Hepatocyte (in vitro differentiated cells): ENCODE results near the gene MTFR2. TPM values are rescaled to one million over a fixed set of nuclear protein-coding genes. Genes with fewer than 3 reads are reported as not detected.

Source experiments
- DNase-seq: peaks from one replicate; pipeline ENCODE4 v3.0.0-alpha.2; 2016; ENCODE audit warnings: low spot score
- H2AFZ ChIP-seq: fragments of 200-600 bp; sonication (generic); 2 replicates; pipeline ENCODE4 v1.6.0; 2016; ENCODE audit warnings: antibody characterized with exemption, mild to moderate bottlenecking
- H3K27ac ChIP-seq: fragments of 200-600 bp; sonication (generic); 2 replicates; pipeline ENCODE4 v1.5.1; 2016; ENCODE audit warnings: mild to moderate bottlenecking
- H3K27me3 ChIP-seq: fragments of 200-600 bp; sonication (generic); 2 replicates; pipeline ENCODE4 v1.6.1; 2016
- H3K36me3 ChIP-seq: fragments of 200-600 bp; sonication (generic); replicated peaks from 2 replicates; pipeline ENCODE4 v1.5.1; 2016; ENCODE audit warnings: low read depth; ENCODE audit not compliant: insufficient read depth
- H3K4me1 ChIP-seq: fragments of 200-600 bp; sonication (generic); 2 replicates; pipeline ENCODE4 v1.5.1; 2016; ENCODE audit warnings: mild to moderate bottlenecking, moderate library complexity; ENCODE audit not compliant: insufficient read depth
- H3K4me2 ChIP-seq: fragments of 200-600 bp; sonication (generic); 2 replicates; pipeline ENCODE4 v1.6.0; 2016
- H3K4me3 ChIP-seq: fragments of 200-600 bp; sonication (generic); 2 replicates; pipeline ENCODE4 v1.5.1; 2016; ENCODE audit warnings: mild to moderate bottlenecking
- H3K79me2 ChIP-seq: fragments of 200-600 bp; sonication (generic); 2 replicates; pipeline ENCODE4 v1.6.0; 2017; ENCODE audit warnings: mild to moderate bottlenecking
- H3K9me2 ChIP-seq: fragments of 200-600 bp; sonication (generic); replicated peaks from 2 replicates; pipeline ENCODE4 v1.6.0; 2017; ENCODE audit warnings: mild to moderate bottlenecking; ENCODE audit not compliant: insufficient read depth
- H3K9me3 ChIP-seq: fragments of 200-600 bp; sonication (generic); 2 replicates; pipeline ENCODE4 v1.5.1; 2016; ENCODE audit warnings: low read depth, mild to moderate bottlenecking
- H4K20me1 ChIP-seq: fragments of 200-600 bp; sonication (generic); 2 replicates; pipeline ENCODE4 v1.6.0; 2016; ENCODE audit warnings: mild to moderate bottlenecking; ENCODE audit not compliant: insufficient read depth, poor library complexity, severe bottlenecking
- CTCF ChIP-seq: fragments of 200-600 bp; sonication (generic); IDR thresholded peaks from 2 replicates; pipeline ENCODE4 v1.5.1; 2016; ENCODE audit warnings: antibody characterized with exemption, mild to moderate bottlenecking; ENCODE audit not compliant: poor library complexity
- EZH2 ChIP-seq: fragments of 200-600 bp; sonication (generic); IDR thresholded peaks from 2 replicates; pipeline ENCODE4 v1.6.1; 2016; ENCODE audit warnings: antibody characterized with exemption, mild to moderate bottlenecking, borderline replicate concordance
- EZH2phosphoT487 ChIP-seq: fragments of 200-600 bp; sonication (generic); IDR thresholded peaks from one replicate; pipeline ENCODE4 v1.6.1; 2018; ENCODE audit warnings: antibody characterized with exemption, mild to moderate bottlenecking, low read depth, moderate library complexity; ENCODE audit not compliant: unreplicated experiment, severe bottlenecking
- WGBS: methylation state at CpG from one replicate; pipeline ENCODE4 v1.1.6; 2016; ENCODE audit warnings: low lambda C conversion rate; ENCODE audit errors: missing lambda C conversion rate; 5-methylcytosine and 5-hydroxymethylcytosine counted together
- polyA plus RNA-seq: library from polyadenylated mRNA; unstranded; fragments of >200 nt; fragmentation: Nextera tagmentation; extraction: Ambion mirVana; gene quantifications from 2 replicates; pipeline ENCODE4 v1.2.1, GENCODE V29; 2016
- total RNA-seq: library from RNA; depleted of rRNA; stranded (reverse); fragments of >200 nt; gene quantifications from 2 replicates; pipeline ENCODE4 v1.2.3, GENCODE V29; 2014

The MTFR2 gene
- total and polyA plus RNA-seq, 2 experiments from 2014 or later = 0.43 to 0.69 TPM

- TF ChIP-seq EZH2phosphoT487 (no peak), CTCF (no peak), EZH2 (no peak)
- Histone ChIP-seq H3K4me3 (no peak overlapping the region), H3K36me3 (no peaks in the 10 kb centered on the region), H3K27ac (no peak overlapping the region), H2AFZ (no peak overlapping the region), H3K27me3 (no peaks in the 10 kb centered on the region), H4K20me1 (no peaks in the 10 kb centered on the region), H3K9me3 (no peaks in the 10 kb centered on the region), H3K9me2 (no peaks in the 10 kb centered on the region), H3K79me2 (no peaks in the 10 kb centered on the region), H3K4me1 (peaks cover 6% of the 10 kb centered on the region), H3K4me2 (no peak overlapping the region)
- no peak for DNase-seq
- 82% methylated on average over 3 of the region's 3 CpGs for WGBS
Measured at GRCh38 chr6:136189104-136189503, 61.0 kb downstream of the MTFR2 start.

DNA sequence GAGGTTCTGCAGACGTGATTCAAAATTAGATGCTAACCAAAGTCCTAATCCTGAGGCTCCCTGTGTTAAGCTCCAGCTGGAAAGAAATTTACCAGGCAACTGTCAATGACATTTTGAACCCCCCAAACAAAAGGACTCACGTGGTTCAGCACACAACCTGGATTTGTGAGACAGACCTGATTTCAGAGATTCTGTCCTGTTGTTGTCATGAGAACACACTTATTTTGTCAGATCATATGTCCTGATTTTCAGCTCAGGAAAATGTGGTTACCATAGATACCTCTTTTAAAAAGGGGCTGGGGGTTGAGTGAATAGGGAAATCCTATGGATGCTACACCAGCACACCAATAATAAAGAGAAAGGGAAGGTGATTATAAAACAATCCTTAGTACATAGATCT lies 61.6 kb downstream of the MTFR2 start:
- H3K4me1 ChIP-seq = peaks cover 6% of the 10 kb centered on the region
- no peak overlapping the region for H3K4me2 ChIP-seq
- no peak overlapping the region for H3K4me3 ChIP-seq
- H3K9me2 ChIP-seq = no peaks in the 10 kb centered on the region
- H3K27me3 ChIP-seq = no peaks in the 10 kb centered on the region
- H3K36me3 ChIP-seq = no peaks in the 10 kb centered on the region
- TF ChIP-seq EZH2phosphoT487 (no peak), CTCF (no peak), EZH2 (no peak)
- no peak for DNase-seq
- no peak overlapping the region for H2AFZ ChIP-seq
- no peaks in the 10 kb centered on the region for H4K20me1 ChIP-seq
- no peaks in the 10 kb centered on the region for H3K9me3 ChIP-seq
- WGBS = 51% methylated on average over 2 of the region's 2 CpGs
- H3K79me2 ChIP-seq = no peaks in the 10 kb centered on the region
- no peak overlapping the region for H3K27ac ChIP-seq

- Histone ChIP-seq H3K9me3 (no peaks in the 10 kb centered on the region), H3K27me3 (no peaks in the 10 kb centered on the region), H3K79me2 (no peaks in the 10 kb centered on the region), H3K4me2 (no peak overlapping the region), H3K4me3 (no peak overlapping the region), H4K20me1 (no peaks in the 10 kb centered on the region), H3K4me1 (peaks cover 6% of the 10 kb centered on the region), H3K27ac (no peak overlapping the region), H3K36me3 (no peaks in the 10 kb centered on the region), H3K9me2 (no peaks in the 10 kb centered on the region), H2AFZ (no peak overlapping the region)
- WGBS = 97% methylated on average over 1 of the region's 1 CpG
- DNase-seq = no peak
- TF ChIP-seq CTCF = no peak
- TF ChIP-seq EZH2phosphoT487 = no peak
Measured at GRCh38 chr6:136186363-136186762, 63.7 kb downstream of the MTFR2 start.

GRCh38 chr6:136184738-136185137 lies 65.4 kb downstream of the MTFR2 start:
- no peak overlapping the region for H2AFZ ChIP-seq
- no peaks in the 10 kb centered on the region for H3K27me3 ChIP-seq
- WGBS = 92% methylated on average over 1 of the region's 1 CpG
- H4K20me1 ChIP-seq = no peaks in the 10 kb centered on the region
- H3K4me3 ChIP-seq = no peak overlapping the region
- TF ChIP-seq EZH2phosphoT487 (no peak), CTCF (no peak), EZH2 (no peak)
- no peaks in the 10 kb centered on the region for H3K9me2 ChIP-seq
- H3K4me2 ChIP-seq = no peak overlapping the region
- no peaks in the 10 kb centered on the region for H3K4me1 ChIP-seq
- H3K79me2 ChIP-seq = no peaks in the 10 kb centered on the region
- H3K9me3 ChIP-seq = no peaks in the 10 kb centered on the region
- no peaks in the 10 kb centered on the region for H3K36me3 ChIP-seq
- no peak overlapping the region for H3K27ac ChIP-seq
- DNase-seq = no peak
